ENCODE results near the gene LDHAL6A.

The LDHAL6A gene

GRCh38 chr11:18459634-18460033 lies 4.0 kb downstream of the LDHAL6A start:
- no peaks in the 10 kb centered on the region for H3K9me3 ChIP-seq (ENCODE audit: control insufficient read depth, low read length)
- no peaks in the 10 kb centered on the region for H3K36me3 ChIP-seq (ENCODE audit: control insufficient read depth, insufficient read depth, low read length)
- H3K9ac ChIP-seq (ENCODE audit: low read length), result no peak overlapping the region
- peaks cover 10% of the 10 kb centered on the region for H3K27me3 ChIP-seq (ENCODE audit: control insufficient read depth, insufficient read depth, low read length)
- H3K4me1 ChIP-seq (ENCODE audit: control insufficient read depth, insufficient read depth, low read length), result no peaks in the 10 kb centered on the region
- no peak overlapping the region for H3K4me3 ChIP-seq (ENCODE audit: low read length)

- H3K9ac ChIP-seq (ENCODE audit: low read length), result no peak overlapping the region
- H3K4me1 ChIP-seq (ENCODE audit: control insufficient read depth, insufficient read depth, low read length), result no peaks in the 10 kb centered on the region
- no peaks in the 10 kb centered on the region for H3K27me3 ChIP-seq (ENCODE audit: control insufficient read depth, insufficient read depth, low read length)
- H3K36me3 ChIP-seq (ENCODE audit: control insufficient read depth, insufficient read depth, low read length), result no peaks in the 10 kb centered on the region
- H3K9me3 ChIP-seq (ENCODE audit: control insufficient read depth, low read length), result no peaks in the 10 kb centered on the region
- H3K4me3 ChIP-seq (ENCODE audit: low read length), result no peak overlapping the region
Observed at GRCh38 chr11:18461909-18462308, 6.3 kb downstream of the LDHAL6A start.

GRCh38 chr11:18463439-18463838 lies 7.8 kb downstream of the LDHAL6A start:
- Histone ChIP-seq H3K4me3 (ENCODE audit: low read length) (no peak overlapping the region), H3K9ac (ENCODE audit: low read length) (no peak overlapping the region), H3K4me1 (ENCODE audit: control insufficient read depth, insufficient read depth, low read length) (no peaks in the 10 kb centered on the region), H3K27me3 (ENCODE audit: control insufficient read depth, insufficient read depth, low read length) (no peaks in the 10 kb centered on the region), H3K36me3 (ENCODE audit: control insufficient read depth, insufficient read depth, low read length) (no peaks in the 10 kb centered on the region), H3K9me3 (ENCODE audit: control insufficient read depth, low read length) (no peaks in the 10 kb centered on the region)

GRCh38 chr11:18466402-18466801 lies 10.7 kb downstream of the LDHAL6A start:
- Histone ChIP-seq H3K36me3 (ENCODE audit: control insufficient read depth, insufficient read depth, low read length) (no peaks in the 10 kb centered on the region), H3K9ac (ENCODE audit: low read length) (no peak overlapping the region), H3K9me3 (ENCODE audit: control insufficient read depth, low read length) (no peaks in the 10 kb centered on the region), H3K4me3 (ENCODE audit: low read length) (no peak overlapping the region), H3K27me3 (ENCODE audit: control insufficient read depth, insufficient read depth, low read length) (no peaks in the 10 kb centered on the region), H3K4me1 (ENCODE audit: control insufficient read depth, insufficient read depth, low read length) (no peaks in the 10 kb centered on the region)

GRCh38 chr11:18468059-18468458 lies 12.4 kb downstream of the LDHAL6A start:
- Histone ChIP-seq H3K9me3 (ENCODE audit: control insufficient read depth, low read length) (no peaks in the 10 kb centered on the region), H3K27me3 (ENCODE audit: control insufficient read depth, insufficient read depth, low read length) (no peaks in the 10 kb centered on the region), H3K36me3 (ENCODE audit: control insufficient read depth, insufficient read depth, low read length) (no peaks in the 10 kb centered on the region), H3K4me1 (ENCODE audit: control insufficient read depth, insufficient read depth, low read length) (no peaks in the 10 kb centered on the region), H3K4me3 (ENCODE audit: low read length) (no peak overlapping the region), H3K9ac (ENCODE audit: low read length) (no peak overlapping the region)

GRCh38 chr11:18468961-18469360 lies 13.3 kb downstream of the LDHAL6A start:
- Histone ChIP-seq H3K27me3 (ENCODE audit: control insufficient read depth, insufficient read depth, low read length) (no peaks in the 10 kb centered on the region), H3K9ac (ENCODE audit: low read length) (no peak overlapping the region), H3K4me1 (ENCODE audit: control insufficient read depth, insufficient read depth, low read length) (no peaks in the 10 kb centered on the region), H3K9me3 (ENCODE audit: control insufficient read depth, low read length) (no peaks in the 10 kb centered on the region), H3K36me3 (ENCODE audit: control insufficient read depth, insufficient read depth, low read length) (no peaks in the 10 kb centered on the region), H3K4me3 (ENCODE audit: low read length) (no peak overlapping the region)

GRCh38 chr11:18471995-18472394 lies 16.3 kb downstream of the LDHAL6A start:
- no peak overlapping the region for H3K4me3 ChIP-seq (ENCODE audit: low read length)
- no peak overlapping the region for H3K9ac ChIP-seq (ENCODE audit: low read length)
- no peaks in the 10 kb centered on the region for H3K9me3 ChIP-seq (ENCODE audit: control insufficient read depth, low read length)
- H3K4me1 ChIP-seq (ENCODE audit: control insufficient read depth, insufficient read depth, low read length), result no peaks in the 10 kb centered on the region
- H3K36me3 ChIP-seq (ENCODE audit: control insufficient read depth, insufficient read depth, low read length), result no peaks in the 10 kb centered on the region
- H3K27me3 ChIP-seq (ENCODE audit: control insufficient read depth, insufficient read depth, low read length), result no peaks in the 10 kb centered on the region

- H3K9me3 ChIP-seq (ENCODE audit: control insufficient read depth, low read length), result no peaks in the 10 kb centered on the region
- no peak overlapping the region for H3K4me3 ChIP-seq (ENCODE audit: low read length)
- H3K9ac ChIP-seq (ENCODE audit: low read length), result no peak overlapping the region
- no peaks in the 10 kb centered on the region for H3K27me3 ChIP-seq (ENCODE audit: control insufficient read depth, insufficient read depth, low read length)
- no peaks in the 10 kb centered on the region for H3K36me3 ChIP-seq (ENCODE audit: control insufficient read depth, insufficient read depth, low read length)
- no peaks in the 10 kb centered on the region for H3K4me1 ChIP-seq (ENCODE audit: control insufficient read depth, insufficient read depth, low read length)
Observed at GRCh38 chr11:18472587-18472986, 16.9 kb downstream of the LDHAL6A start.

GRCh38 chr11:18479063-18479462 lies 23.4 kb downstream of the LDHAL6A start:
- Histone ChIP-seq H3K27me3 (ENCODE audit: control insufficient read depth, insufficient read depth, low read length) (no peaks in the 10 kb centered on the region), H3K9ac (ENCODE audit: low read length) (no peak overlapping the region), H3K9me3 (ENCODE audit: control insufficient read depth, low read length) (no peaks in the 10 kb centered on the region), H3K36me3 (ENCODE audit: control insufficient read depth, insufficient read depth, low read length) (peaks cover 20% of the 10 kb centered on the region), H3K4me1 (ENCODE audit: control insufficient read depth, insufficient read depth, low read length) (no peaks in the 10 kb centered on the region), H3K4me3 (ENCODE audit: low read length) (no peak overlapping the region)

- H3K9ac ChIP-seq (ENCODE audit: low read length), result no peak overlapping the region
- no peaks in the 10 kb centered on the region for H3K27me3 ChIP-seq (ENCODE audit: control insufficient read depth, insufficient read depth, low read length)
- H3K36me3 ChIP-seq (ENCODE audit: control insufficient read depth, insufficient read depth, low read length), result peaks cover 14% of the 10 kb centered on the region
- no peak overlapping the region for H3K4me3 ChIP-seq (ENCODE audit: low read length)
- H3K9me3 ChIP-seq (ENCODE audit: control insufficient read depth, low read length), result no peaks in the 10 kb centered on the region
- H3K4me1 ChIP-seq (ENCODE audit: control insufficient read depth, insufficient read depth, low read length), result peaks cover 6% of the 10 kb centered on the region
Observed at GRCh38 chr11:18485913-18486528, 30.4 kb downstream of the LDHAL6A start.

- no peaks in the 10 kb centered on the region for H3K36me3 ChIP-seq (ENCODE audit: control insufficient read depth, insufficient read depth, low read length)
- no peaks in the 10 kb centered on the region for H3K27me3 ChIP-seq (ENCODE audit: control insufficient read depth, insufficient read depth, low read length)
- no peak overlapping the region for H3K4me3 ChIP-seq (ENCODE audit: low read length)
- peaks cover 25% of the 10 kb centered on the region for H3K4me1 ChIP-seq (ENCODE audit: control insufficient read depth, insufficient read depth, low read length)
- no peaks in the 10 kb centered on the region for H3K9me3 ChIP-seq (ENCODE audit: control insufficient read depth, low read length)
- no peak overlapping the region for H3K9ac ChIP-seq (ENCODE audit: low read length)
Observed at GRCh38 chr11:18490319-18490718, 34.7 kb downstream of the LDHAL6A start.

GRCh38 chr11:18490736-18491485 lies 35.3 kb downstream of the LDHAL6A start:
- Histone ChIP-seq H3K9ac (ENCODE audit: low read length) (no peak overlapping the region), H3K9me3 (ENCODE audit: control insufficient read depth, low read length) (no peaks in the 10 kb centered on the region), H3K4me3 (ENCODE audit: low read length) (no peak overlapping the region), H3K27me3 (ENCODE audit: control insufficient read depth, insufficient read depth, low read length) (no peaks in the 10 kb centered on the region), H3K4me1 (ENCODE audit: control insufficient read depth, insufficient read depth, low read length) (peaks cover 25% of the 10 kb centered on the region), H3K36me3 (ENCODE audit: control insufficient read depth, insufficient read depth, low read length) (no peaks in the 10 kb centered on the region)
